HG03064 (cell line): Measurements from ENCODE around the gene RPS6KA1.
"Not testable (repeated sequence)": the region's sequence is repeated elsewhere in the genome, so short reads cannot be mapped to it uniquely, and the experiment has no call there.

Experiments used
- ATAC-seq: cut with Tn5 transposase; IDR thresholded peaks from one replicate; pipeline ENCODE4 v1.9.1; 2021; ENCODE audit warnings: low read depth; ENCODE audit not compliant: unreplicated experiment

The RPS6KA1 gene

GRCh38 chr1:26529655-26530409 lies at the start of gene RPS6KA1:
Gene RPS6KA1 (plus strand): TSS chr1:26529761. CDS start chr1:26529921, 160 bp downstream.
- peak; percentile 75 for ATAC-seq

- ATAC-seq, result no peak
Observed at GRCh38 chr1:26482921-26483320, 46.6 kb upstream of the RPS6KA1 start.

- no peak for ATAC-seq
Observed at GRCh38 chr1:26483980-26484379, 45.6 kb upstream of the RPS6KA1 start.

GRCh38 chr1:26490155-26490554 lies 39.4 kb upstream of the RPS6KA1 start:
- ATAC-seq, result no peak

- ATAC-seq, result no peak
Observed at GRCh38 chr1:26493267-26493666, 36.3 kb upstream of the RPS6KA1 start.

GRCh38 chr1:26493938-26494337 lies 35.6 kb upstream of the RPS6KA1 start:
- ATAC-seq, result no peak

GRCh38 chr1:26496861-26497260 lies 32.7 kb upstream of the RPS6KA1 start:
- ATAC-seq, result no peak

GRCh38 chr1:26498894-26499293 lies 30.7 kb upstream of the RPS6KA1 start:
- ATAC-seq, result no peak

GRCh38 chr1:26500488-26501175 lies 28.9 kb upstream of the RPS6KA1 start:
- peak; percentile 58 for ATAC-seq

GRCh38 chr1:26510711-26511110 lies 18.9 kb upstream of the RPS6KA1 start:
- not testable (repeated sequence) for ATAC-seq

GRCh38 chr1:26515836-26516235 lies 13.7 kb upstream of the RPS6KA1 start:
- not testable (repeated sequence) for ATAC-seq

GRCh38 chr1:26516987-26517765 lies 12.4 kb upstream of the RPS6KA1 start:
- ATAC-seq, result no peak

GRCh38 chr1:26517766-26518049 lies 11.9 kb upstream of the RPS6KA1 start:
- ATAC-seq, result no peak

GRCh38 chr1:26518355-26518754 lies 11.2 kb upstream of the RPS6KA1 start:
- ATAC-seq, result no peak

GRCh38 chr1:26520339-26520738 lies 9.2 kb upstream of the RPS6KA1 start:
- ATAC-seq, result no peak

GRCh38 chr1:26521669-26522030 lies 7.9 kb upstream of the RPS6KA1 start:
- no peak for ATAC-seq

GRCh38 chr1:26522073-26522472 lies 7.5 kb upstream of the RPS6KA1 start:
- no peak for ATAC-seq

- no peak for ATAC-seq
Observed at GRCh38 chr1:26524181-26524580, 5.4 kb upstream of the RPS6KA1 start.

GRCh38 chr1:26526287-26526686 lies 3.3 kb upstream of the RPS6KA1 start:
- ATAC-seq, result no peak

GRCh38 chr1:26529405-26529654 lies 231 bp upstream of the RPS6KA1 start:
- no peak for ATAC-seq

GRCh38 chr1:26530410-26530894 lies 891 bp downstream of the RPS6KA1 start:
- ATAC-seq, result no peak
